Omental fat pad (tissue), 4 donors: ENCODE measurements around the gene HOXA5. TPM values are rescaled to one million over a fixed set of nuclear protein-coding genes. Genes with fewer than 3 reads are reported as not detected.

Experiments used
- ATAC-seq: fragments of 150-250 bp; one replicate; pipeline ENCODE4 v1.9.1; 2016; ENCODE audit warnings: mild to moderate bottlenecking, moderate library complexity; ENCODE audit not compliant: low FRiP score
- DNase-seq: peaks from one replicate; pipeline ENCODE4 v3.0.0-alpha.2; 2019; ENCODE audit warnings: low spot score
- CTCF ChIP-seq, 3 donors: fragments of 450-650 bp; IDR thresholded peaks; one replicate each; pipeline ENCODE4 v1.5.1; 2016 to 2017; ENCODE audit warnings: antibody characterized with exemption in 3 of 3, mild to moderate bottlenecking in 3 of 3, moderate library complexity in 2 of 3
- total RNA-seq, 4 donors: library from RNA; depleted of rRNA; stranded (reverse); fragments of >200 nt; gene quantifications; one replicate each; pipeline ENCODE4 v1.1.0, GENCODE V29; 2016

HOXA5 gene
- total RNA-seq, 4 donors from 2014 or later: 10.4 to 39.4 (median 26.5) TPM

DNA sequence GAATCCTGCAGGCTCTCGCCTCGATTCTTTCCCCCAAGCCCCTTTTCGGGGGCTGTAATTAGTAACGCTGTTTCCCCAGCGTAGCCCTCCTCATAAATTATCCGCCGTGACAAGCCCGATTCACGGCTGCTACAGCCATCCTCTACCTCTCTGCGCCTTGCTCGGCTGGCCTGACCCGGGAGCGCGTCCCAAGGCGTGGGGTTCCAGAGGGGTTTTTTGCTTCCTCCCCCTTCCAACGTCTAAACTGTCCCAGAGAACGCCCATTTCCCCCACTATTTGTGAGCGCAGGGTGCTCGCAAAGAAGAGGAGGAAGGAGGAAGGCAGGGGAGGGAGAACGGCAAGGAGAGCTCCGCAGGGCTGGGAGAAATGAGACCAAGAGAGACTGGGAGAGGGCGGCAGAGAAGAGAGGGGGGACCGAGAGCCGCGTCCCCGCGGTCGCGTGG, 880 bp downstream of the HOXA5 start:
- no peak for TF ChIP-seq CTCF (IDR thresholded peaks at IDR 0.05)
- no peak for ATAC-seq

GRCh38 chr7:27141923-27142579, 1.4 kb downstream of the HOXA5 start:
- no peak for TF ChIP-seq CTCF (IDR thresholded peaks at IDR 0.05)
- ATAC-seq (no peak), DNase-seq (peak; percentile 20)

More for the DNA sequence above, 880 bp downstream of the HOXA5 start:
- DNase-seq: peak; percentile 24

GRCh38 chr7:27141137-27141922, 2.2 kb downstream of the HOXA5 start:
- DNase-seq (peak; percentile 15), ATAC-seq (no peak)
- no peak for TF ChIP-seq CTCF (IDR thresholded peaks at IDR 0.05)

GRCh38 chr7:27140126-27140857, 3.2 kb downstream of the HOXA5 start:
- peak; percentile 12 for DNase-seq
- no peak for TF ChIP-seq CTCF (IDR thresholded peaks at IDR 0.05)
- no peak for ATAC-seq

DNA sequence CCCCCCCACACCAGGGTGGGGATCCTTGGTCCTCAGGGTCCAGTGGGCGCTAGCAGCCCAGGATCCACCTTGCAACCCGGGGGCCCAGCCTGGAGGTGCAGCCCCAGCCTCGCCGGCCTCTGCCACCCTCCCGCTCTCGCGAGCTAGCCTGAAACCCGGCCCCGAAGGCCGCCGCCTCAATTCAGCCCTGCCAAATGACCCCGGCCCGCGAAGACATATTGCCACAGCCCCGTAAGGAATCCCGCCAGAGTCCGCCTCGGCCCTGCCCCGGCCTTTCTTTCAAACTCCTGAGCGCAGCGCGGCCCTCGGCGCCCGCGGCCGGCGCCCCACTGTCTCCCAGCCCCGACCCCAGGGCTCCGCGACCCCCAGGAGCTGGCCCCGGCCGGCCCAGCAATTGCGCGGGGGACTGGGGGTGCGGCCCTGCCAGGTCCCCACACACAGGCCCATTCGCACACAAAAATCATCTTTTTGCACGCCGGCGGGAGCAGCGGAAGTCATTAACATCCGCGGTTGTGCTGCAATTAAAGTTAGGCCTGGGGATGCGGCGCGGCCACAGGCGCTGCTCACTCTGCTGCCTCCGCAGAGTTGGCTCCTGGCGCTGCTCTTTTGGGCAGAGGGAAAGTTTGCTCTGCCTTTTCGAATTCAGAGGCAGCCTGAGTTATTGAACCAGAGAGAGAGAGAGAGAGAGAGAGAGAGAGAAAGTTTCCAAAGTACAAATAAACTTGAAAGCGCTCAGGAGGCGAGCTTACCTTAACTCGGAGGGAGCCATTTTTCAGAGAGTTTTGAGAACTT, 4.0 kb downstream of the HOXA5 start:
- no peak for ATAC-seq
- no peak for TF ChIP-seq CTCF (IDR thresholded peaks at IDR 0.05)
- peak; percentile 21 for DNase-seq

GRCh38 chr7:27138985-27139333, 4.5 kb downstream of the HOXA5 start:
- no peak for TF ChIP-seq CTCF (IDR thresholded peaks at IDR 0.05)
- ATAC-seq: no peak
- DNase-seq: no peak
